ENCODE results near the gene IFI27L2.

Gene IFI27L2

DNA sequence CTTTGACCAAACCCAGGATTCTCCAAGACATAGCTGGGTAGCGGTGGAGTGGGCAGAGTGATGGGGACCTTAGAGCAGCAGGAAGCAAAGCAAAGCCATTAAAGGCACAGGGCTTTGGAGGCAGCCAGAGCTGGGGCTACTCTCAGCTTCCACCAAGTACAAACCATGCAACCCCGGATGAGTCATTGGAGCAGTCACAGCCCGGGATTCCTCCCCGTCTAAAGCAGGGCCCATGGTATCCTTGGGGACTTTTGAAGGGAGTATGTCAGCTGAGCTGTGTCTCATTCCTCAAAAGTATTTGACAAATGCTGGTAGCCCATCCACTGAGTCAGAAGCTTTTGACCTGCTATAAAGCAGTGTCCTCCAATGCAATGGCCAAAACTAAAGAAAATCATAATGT is 28.6 kb downstream of the IFI27L2 start:
- DNase-seq (ENCODE audit: low read depth in 2 of 2): no peak

DNA sequence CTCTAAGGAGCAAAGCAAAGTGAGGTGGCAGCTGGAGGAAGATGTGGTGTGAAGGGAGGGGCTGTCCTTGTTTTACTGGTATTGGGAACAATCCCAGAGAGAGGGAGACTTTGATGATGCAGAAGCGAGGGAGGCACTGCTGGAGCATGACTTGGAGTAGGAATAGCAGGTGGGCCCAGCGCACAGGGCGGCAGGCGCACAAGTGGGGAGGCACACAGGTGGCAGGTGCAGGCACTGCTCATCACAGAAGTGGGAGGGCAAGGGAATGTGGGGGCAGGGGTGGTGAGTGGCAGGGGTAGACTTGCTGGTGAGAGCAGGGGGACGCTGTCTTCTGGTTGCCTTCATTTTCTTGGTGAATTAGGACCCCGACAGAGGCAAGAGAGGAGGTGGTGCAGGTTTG is 30.4 kb downstream of the IFI27L2 start:
- DNase-seq (ENCODE audit: low read depth in 2 of 2): no peak

DNA sequence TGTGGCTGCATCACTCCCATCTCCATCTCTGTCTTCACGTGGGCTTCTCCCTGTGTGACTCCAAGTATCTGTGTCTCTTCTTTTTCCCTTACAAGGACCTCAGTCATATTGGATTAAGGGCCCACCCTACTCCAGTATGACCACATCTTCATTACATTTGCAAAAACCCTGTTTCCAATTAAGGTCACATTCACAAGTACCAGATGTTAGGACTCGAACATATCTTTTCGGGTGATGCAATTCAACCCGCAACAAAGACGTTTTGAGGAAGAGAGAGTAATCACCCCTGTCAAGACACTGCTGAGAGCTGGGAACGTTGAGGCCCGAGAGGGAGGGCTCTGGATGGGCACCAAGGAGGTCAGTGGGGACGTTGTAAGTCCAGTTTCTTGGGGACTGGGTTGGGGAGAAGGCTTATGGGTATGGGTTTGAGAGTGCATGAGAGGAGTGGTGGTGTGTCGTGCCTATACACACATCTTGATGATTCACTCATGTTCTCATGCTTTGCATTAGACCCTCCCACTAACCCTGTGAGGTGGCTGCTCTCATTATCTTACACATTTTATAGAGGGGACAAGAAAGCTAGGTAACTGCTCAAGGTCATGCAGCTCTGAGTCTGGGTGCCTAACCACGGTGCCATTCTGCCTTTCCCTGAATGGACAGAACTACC is 30.9 kb downstream of the IFI27L2 start:
- DNase-seq (ENCODE audit: low read depth in 2 of 2): no peak

DNA sequence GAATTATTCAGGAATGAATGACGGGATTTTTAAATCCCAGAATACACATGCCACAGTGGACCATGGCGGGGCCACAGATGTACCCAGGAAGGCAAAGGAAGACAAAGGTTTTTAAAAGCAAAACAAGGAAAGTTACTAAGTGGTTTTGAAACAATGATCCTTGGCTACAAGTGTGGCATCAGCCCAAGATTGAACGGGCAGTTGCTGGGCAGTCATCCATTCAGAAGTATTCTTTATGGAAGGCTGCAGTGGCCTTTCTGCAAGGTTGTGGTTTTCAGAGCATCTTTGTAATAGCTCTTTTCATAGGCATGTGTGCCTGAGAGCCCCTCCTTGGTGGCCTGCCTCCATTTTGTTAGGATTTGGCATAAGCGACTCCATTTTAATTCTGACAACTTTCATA is 32.3 kb downstream of the IFI27L2 start:
- no peak for DNase-seq (ENCODE audit: low read depth in 2 of 2)

DNA sequence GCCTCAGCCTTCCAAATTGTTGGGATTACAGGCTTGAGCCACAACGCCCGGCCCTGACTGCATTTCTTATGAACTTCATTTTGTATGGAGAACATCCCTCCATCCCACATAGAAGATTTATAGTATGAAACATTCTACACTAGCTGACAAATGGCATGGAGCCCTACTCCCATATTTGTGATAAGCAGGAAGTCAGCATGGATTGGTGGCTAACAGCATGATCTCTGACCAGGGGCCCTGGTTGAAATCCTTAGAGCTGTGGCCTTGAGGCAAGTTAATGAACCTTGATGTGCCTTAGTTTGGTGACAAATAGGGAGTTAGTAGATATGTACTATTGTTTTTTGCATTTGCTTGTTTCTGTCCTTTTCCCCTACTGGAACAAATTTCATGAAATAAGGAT is 36.0 kb downstream of the IFI27L2 start:
- DNase-seq (ENCODE audit: low read depth in 2 of 2): no peak

DNA sequence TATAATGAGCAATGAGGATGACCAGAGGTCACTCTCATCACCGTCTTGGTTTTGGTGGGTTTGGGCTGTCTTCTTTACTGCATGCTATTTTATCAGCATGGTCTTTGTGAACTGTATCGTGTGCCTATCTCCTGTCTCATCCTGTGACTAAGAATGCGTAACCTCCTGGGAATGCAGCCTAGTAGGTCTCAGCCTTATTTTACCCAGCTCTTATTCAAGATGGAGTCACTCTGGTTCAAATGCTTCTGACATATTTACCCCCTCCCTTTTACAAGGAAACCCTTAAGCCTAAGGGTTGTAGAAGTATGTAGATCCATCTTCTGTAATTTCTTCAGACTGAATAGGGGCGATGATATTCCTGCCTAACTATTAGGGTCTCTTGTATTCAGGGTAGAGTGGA is 39.9 kb downstream of the IFI27L2 start:
- DNase-seq (ENCODE audit: low read depth in 2 of 2): no peak

DNA sequence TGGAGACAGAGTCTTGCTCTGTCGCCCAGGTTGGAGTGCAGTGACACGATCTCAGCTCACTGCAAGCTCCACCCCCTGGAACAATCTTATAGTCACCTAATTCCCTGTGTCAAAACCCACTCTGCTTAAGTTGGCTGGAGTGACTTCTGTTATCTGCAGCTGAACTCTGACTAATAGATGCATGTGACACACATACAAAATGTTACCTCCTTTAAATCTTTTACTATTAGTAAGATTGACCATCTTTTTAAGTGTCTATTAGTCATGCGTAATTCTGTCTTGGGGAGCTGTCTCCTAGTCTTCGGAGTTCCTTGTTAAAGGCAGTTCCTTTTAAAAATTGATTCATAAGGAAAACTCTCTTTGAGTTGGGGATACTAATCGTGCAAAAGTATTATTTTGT is 40.9 kb downstream of the IFI27L2 start:
- DNase-seq (ENCODE audit: low read depth in 2 of 2): no peak

DNA sequence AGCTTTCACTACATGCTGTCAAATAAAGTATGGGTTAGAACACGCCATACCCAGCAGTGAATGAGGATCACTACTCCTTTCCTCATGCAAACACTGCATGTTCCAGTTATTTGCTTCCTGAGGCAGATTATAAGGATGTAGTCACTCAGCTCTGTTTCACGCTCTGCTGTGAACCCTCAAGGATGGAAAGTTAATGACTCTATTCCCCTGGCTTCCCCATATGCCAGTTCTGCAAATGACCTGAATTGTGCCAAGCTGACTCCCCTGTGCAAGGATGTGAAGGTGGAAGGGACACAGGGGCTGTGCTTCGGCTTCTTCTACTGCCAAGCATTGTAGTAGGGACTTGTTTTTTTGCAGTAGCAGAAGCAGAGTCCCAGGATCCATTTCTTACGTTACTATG is 41.5 kb downstream of the IFI27L2 start:
- no peak for DNase-seq (ENCODE audit: low read depth in 2 of 2)

DNA sequence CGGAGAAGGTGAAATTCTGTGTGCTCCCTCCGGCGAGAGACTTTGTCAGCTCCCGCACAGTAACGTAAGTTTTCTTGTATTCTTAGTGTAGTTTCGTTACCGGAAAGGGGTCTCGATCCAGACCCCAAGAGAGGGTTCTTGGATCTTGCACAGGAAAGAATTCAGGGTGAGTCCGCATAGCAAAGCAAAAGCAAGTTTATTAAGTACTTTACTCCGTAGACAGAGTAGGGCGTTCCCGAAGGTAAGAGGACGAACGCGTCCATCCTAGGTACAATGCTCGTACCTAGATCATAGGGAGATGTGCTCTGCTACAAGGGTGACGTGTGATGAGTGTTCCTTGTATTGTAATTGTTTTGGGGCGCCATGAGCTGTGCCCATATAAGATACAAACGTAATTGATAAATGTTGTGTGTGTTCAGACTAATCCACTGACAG is 48.0 kb downstream of the IFI27L2 start:
- no peak for DNase-seq (ENCODE audit: low read depth in 2 of 2)

DNA sequence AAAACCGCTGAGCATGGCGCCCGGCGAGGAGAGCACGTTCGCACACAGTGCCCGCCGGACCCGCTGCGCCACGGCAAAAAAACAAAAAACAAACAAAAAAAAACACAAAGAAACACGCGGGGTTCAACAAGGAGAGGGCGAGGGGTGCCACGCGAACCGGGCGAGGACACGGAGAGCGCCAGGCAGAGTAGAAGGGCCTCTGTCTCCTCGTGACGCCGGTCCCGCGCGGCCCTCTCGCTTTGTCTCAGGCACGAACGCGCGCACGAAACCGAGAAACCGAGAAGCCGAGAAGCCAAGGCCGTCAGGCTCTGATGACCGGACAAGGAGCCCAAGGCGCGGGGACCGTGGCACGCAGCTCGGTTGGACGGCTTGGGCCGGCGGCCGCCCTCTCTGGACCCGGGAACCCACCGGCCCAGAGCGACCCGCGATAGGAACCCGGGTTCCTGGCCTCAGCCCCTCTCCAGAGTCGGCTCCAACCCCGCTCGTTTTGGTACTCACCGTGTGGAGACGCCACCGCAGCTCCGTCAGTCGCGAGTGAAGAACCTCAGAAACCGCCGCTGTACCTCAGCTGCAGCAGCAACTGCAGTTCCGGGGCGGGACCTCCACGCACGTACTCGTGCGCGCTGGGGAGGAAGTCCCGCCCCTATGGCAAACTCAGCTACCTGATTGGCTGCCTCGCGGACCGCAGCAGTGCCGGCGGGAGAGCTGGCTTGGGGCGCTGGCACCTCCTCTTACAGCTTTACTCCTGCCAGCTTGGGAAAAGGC is 48.6 kb downstream of the IFI27L2 start, which contains the start of the genes DDX24 and IFI27L1:
Gene DDX24, minus strand, starts transcription at position 582 of the 765 bp plus-strand sequence. CDS start 1,460 bp downstream, outside the sequence.
Gene IFI27L1, plus strand, starts transcription at position 690 of the 765 bp plus-strand sequence. CDS start 15,628 bp downstream, outside the sequence.
- DNase-seq (ENCODE audit: low read depth in 2 of 2): peak; percentile 88 to 94

DNA sequence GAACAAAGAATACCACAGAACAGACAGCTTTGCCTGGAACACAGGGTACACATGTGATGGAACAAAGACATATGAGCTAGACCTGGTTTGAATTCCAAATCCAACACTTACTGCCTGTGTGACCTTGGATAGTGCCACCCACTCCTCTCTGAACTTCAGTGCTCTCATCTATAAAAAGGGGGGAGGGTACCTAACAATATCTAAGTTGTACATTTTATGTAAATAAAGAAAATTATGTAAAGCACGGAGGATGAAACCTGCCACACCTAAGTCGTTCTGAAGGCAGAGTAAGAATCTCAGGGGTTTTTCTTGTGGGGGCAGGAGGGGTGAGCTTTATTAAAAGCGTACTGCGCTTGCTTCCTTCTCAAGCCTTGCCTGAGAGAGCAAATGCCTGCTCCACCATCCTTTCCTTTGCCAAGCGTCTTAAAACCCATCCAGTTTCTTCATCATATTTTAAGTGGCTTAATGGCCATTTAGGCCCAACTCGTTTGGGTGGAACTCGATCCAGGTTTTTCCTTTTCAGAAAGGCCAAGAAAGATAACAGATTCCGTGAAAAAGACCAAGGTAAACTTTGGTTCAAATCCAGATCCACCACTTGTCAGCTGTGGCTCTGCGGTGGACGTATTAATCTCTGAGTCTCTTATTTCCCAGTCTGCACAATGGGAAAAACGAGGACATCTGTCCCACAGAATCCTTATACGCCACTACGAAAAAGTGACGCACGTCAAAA is 49.3 kb downstream of the IFI27L2 start:
- no peak for DNase-seq (ENCODE audit: low read depth in 2 of 2)

DNA sequence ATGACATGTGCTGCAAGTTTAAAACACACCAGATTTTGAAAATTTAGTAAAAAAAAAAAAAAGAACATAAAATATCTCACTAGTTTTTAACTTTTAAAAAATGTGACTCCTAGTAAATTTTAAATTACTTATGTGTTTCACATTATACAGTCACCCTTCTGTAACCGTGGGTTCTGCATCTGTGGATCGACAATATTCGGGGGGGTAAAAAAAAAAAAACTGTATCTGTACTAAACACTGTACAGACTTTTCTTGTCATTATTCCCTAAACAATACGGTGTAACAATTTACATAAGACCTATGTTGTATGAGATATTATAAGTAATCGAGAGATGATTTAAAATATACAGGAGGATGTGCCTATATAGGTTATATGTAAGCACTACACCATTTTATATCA is 51.6 kb downstream of the IFI27L2 start:
- DNase-seq (ENCODE audit: low read depth in 2 of 2): no peak
